Measurements from ENCODE around the gene SMIM14.
A peak's percentile ranks its signal among the peaks of the same experiment; 100 is the strongest.
"Not testable (repeated sequence)": the region's sequence is repeated elsewhere in the genome, so short reads cannot be mapped to it uniquely, and the experiment has no call there.

The SMIM14 gene

DNA sequence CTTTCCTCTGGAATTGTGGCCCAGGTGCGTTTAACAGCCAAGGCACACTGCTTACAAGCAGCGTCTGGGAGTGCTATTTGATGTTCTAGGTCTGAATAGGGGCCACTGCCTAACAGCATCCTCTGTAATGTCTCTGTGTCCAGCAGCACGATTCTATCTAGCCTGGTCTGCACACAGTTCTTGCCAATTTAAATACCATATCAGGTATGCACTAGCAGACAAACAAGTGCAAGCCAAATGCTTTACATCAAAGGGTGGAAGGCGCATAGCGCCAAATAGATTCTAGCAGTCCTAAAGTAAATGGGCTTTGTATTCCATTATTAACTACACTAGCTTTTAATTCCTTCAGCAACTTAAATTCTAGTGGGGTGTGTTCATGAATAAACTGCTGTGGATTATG is 95.6 kb downstream of the SMIM14 start:
- no peak for DNase-seq (ENCODE audit: low read depth, low spot score)
- H3K27ac ChIP-seq: no peak overlapping the region

DNA sequence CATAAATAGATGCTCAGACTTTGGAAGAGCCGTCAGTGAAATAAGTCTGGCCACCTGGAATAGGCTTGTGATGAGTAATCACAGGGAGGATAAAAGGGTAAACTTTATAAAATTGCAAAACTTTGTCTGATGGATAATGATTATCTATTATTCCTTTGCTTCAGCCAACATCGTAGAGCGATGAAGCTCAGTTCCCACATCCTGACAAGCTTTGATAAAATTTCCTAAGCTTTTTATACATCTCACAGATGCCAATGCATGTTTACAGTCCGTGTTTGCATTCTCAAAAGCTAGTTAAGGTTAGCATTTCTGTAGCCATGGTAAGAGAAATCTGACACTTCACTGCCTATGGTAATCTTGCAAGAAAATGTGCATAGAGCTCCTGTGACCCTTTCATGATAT is 96.1 kb downstream of the SMIM14 start:
- H3K27ac ChIP-seq: no peak overlapping the region
- DNase-seq (ENCODE audit: low read depth, low spot score): no peak

DNA sequence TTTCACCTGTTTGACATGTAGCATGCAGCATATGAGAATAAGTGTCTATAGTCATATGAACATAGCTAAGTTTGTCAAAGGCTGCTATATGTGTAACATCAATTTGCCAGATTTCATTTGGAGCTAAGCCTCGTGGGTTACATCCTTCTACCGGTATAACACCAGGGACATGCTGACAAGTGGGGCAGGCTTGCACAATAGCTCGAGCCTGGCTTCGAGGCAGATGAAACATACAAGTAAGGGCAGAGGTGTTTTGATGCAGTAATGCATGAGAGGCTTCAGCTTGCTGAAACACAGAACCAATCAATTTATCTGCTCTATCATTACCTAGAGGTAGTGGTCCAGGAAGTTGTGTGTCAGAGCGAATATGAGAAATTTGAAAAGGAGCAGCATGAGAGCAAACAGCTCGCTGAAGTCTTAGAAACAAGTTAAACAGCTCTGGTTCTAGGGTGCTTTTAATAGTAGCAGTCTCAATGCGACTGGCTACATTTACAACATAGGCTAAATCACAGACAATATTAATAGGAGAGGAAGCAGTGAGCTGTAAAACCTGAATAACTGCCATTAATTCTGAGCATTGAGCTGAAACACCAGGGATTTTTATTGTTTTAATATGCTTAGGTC is 96.6 kb downstream of the SMIM14 start:
- peak; percentile 34 for DNase-seq (ENCODE audit: low read depth, low spot score)
- H3K27ac ChIP-seq: no peak overlapping the region

DNA sequence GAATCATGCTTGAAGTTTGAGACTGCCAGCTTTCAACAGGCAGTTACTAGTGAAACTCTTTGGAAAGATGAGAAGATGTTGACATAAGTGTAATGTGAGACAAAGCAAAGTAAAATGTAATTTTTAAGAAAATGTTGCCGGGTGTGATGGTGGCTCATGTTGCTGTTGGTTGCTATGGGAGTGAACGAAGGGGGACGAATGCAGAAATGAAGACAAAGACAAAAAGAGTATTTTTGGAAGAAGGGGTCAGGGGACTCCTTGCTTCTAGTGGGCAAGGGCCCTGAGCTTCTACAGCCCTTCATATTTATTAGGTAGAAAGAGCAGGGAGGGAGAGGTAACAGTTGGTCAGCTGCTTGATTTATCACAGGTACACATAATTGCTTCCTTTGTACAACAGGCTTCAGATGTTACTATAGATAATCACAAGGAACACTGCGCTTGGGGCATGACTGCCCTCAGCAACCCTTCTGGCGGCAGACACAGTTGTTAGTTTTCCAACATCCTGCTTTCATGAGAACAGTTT is 99.5 kb downstream of the SMIM14 start:
- H3K27ac ChIP-seq: peak overlapping the region; percentile 42
- DNase-seq (ENCODE audit: low read depth, low spot score): peak; percentile 45

DNA sequence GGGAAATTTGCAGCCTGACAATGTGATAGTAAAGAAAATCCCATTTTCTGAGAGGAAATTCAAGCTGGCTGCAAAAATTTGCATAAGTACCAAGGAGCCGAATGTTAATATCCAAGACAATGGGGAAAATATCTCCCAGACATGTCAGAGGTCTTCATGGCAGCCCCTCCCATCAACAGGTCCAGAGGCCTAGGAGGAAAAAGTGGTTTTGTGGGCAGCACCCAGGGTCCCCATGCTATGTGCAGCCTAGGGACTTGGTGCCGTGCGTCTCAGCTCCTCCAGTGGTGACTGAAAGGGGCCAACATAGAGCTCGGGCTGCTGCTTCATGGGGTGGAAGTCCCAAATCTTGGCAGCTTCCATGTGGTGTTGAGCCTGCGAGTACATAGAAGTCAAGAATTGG is 105.1 kb downstream of the SMIM14 start:
- no peak overlapping the region for H3K27ac ChIP-seq
- DNase-seq (ENCODE audit: low read depth, low spot score): no peak

DNA sequence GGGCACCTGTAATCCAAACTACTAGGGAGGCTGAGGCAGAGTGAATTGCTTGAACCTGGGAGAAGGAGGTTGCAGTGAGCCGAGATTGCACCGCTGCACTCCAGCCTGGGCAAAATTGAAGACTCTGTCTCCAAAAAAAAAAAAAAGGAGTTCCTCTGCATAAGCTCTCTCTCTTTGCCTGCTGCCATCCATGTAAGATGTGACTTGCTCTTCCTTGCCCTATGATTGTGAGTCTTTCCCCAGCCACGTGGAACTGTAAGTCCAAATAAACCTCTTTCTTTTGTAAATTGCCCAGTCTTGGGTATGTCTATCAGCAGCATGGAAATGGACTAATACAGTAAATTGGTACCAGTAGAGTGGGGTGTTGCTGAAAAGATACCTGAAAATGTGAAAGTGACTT is 106.4 kb downstream of the SMIM14 start:
- DNase-seq (ENCODE audit: low read depth, low spot score); H3K27ac ChIP-seq: not testable (repeated sequence)

DNA sequence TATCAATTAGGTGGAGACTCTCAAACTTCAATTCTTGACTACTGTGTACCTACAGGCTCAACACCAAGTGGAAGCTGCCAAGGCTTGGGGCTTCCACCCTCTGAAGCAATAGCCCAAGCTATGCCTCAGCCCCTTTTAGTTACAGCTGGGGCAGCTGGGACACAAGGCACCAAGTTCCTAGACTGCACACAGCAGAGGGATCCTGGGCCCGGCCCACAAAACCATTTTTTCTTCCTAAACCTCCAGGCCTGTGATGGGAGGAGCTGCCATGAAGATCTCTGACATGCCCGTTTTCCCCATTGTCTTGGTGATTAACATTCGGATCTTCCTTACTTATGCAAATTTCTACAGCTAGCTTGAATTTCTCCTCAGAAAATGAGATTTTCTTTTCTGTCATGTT is 108.0 kb downstream of the SMIM14 start:
- no peak overlapping the region for H3K27ac ChIP-seq
- DNase-seq (ENCODE audit: low read depth, low spot score): no peak

DNA sequence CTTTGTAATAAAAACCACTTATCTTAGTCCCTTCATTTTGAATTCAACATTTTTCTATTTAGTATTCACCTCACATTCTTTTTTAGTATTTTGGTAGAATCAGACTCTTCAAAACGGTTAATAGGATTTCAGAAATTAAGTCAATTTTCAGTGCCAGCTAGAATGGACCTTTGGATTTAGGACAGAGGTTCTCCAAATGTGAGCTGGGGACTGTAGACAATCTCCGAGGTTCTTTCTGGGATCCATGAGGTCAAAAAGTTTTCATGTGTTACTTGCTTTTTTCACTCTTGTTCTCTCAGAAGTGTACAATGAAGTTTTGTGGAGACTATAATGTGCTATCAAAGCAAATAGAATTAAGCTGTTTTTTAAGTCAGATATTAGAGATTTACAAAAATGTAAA is 109.1 kb downstream of the SMIM14 start:
- H3K27ac ChIP-seq: no peak overlapping the region
- no peak for DNase-seq (ENCODE audit: low read depth, low spot score)

DNA sequence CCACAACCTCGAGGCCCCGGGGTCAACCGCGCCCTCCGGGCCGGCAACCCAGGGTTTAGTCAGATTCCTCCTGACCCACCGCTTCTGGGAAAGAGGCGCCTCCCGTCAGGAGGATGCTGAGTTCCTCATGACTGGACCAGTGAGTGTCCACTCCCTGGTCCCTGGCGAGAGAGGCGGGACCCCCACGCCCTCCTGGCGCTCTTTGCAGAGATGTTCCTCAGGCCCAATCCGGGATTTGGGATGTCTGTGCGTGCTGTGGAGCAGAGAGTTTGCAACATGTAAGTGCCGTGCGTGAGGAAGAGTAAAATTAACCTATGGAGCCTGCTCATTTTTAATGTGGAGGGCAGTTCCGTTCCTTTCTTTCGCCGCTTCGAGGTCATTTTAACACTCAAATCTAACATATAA is 110.6 kb downstream of the SMIM14 start:
- H3K27ac ChIP-seq: peak overlapping the region; percentile 87
- no peak for DNase-seq (ENCODE audit: low read depth, low spot score)

DNA sequence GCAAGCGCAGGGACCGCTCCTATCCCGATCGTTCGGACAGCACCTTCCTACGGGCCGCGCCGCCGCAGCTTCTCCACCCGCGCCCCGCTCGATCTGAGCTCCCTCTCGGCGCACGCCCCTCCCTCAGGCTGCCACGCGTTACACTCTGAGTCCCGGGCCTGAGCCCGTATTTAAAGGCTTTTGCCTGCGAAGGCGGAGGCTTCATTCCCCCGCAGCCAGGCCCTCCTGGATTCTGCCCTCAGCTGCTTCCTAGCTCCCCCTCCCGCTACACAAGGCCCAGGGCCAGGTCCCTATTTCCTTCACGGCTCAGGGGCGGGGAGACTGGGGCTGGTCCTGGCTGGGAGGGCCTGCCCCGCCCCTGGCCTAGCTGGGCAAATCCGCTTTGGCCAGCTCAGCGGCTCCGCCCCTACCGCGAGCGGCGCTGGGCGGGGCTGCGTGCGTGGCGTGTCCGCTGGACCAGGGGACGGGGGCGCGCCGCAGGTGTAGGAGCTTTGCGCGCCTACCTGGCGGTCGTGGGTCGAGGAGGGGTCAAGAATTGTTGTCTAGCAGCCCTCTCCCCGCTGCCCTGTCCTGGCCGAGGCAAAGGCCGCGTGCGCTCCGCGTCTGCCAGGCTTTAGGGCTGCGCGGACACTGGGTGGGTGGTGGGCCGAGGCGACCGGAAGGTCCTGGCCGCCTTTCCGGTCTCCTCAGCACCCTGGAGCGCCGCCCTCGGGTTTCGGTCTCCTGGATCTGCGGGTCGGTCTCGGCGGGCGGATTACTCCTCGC is 111.2 kb downstream of the SMIM14 start, which contains the start of gene UGDH:
UGDH (minus strand) TSS at position 144 of the 765 bp plus-strand sequence. CDS start 5,927 bp downstream, outside the sequence.
- peak within 1 kb of the TSS; percentile 87 for H3K27ac ChIP-seq
- peak; percentile 86 for DNase-seq (ENCODE audit: low read depth, low spot score)

DNA sequence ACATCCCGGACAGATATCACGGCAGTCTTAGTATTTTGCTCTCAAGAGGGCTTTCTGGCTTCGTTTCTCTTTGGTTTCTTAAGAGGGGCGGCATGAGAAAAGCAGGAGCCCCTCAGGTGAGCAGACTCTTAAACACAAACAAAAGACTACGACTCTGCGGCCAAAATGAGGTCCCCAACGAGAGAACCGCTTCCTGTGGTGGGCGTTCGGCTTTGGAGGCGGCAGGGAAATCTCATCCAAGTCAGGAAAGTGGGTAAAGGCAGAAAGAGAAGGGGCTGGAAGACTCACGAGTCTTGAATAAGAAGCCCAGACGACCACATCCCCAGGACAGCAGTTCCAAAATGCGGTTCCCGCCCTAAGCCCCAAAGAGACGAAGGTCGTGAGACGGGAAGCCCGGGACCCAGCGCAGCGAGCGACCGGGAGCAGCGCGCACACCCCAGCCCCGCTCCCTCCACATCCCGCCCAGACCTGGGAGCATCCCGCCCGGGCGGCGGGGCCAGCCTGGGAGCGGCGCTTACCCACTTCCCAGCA is 111.8 kb downstream of the SMIM14 start:
- H3K27ac ChIP-seq: peak overlapping the region; percentile 87
- no peak for DNase-seq (ENCODE audit: low read depth, low spot score)

DNA sequence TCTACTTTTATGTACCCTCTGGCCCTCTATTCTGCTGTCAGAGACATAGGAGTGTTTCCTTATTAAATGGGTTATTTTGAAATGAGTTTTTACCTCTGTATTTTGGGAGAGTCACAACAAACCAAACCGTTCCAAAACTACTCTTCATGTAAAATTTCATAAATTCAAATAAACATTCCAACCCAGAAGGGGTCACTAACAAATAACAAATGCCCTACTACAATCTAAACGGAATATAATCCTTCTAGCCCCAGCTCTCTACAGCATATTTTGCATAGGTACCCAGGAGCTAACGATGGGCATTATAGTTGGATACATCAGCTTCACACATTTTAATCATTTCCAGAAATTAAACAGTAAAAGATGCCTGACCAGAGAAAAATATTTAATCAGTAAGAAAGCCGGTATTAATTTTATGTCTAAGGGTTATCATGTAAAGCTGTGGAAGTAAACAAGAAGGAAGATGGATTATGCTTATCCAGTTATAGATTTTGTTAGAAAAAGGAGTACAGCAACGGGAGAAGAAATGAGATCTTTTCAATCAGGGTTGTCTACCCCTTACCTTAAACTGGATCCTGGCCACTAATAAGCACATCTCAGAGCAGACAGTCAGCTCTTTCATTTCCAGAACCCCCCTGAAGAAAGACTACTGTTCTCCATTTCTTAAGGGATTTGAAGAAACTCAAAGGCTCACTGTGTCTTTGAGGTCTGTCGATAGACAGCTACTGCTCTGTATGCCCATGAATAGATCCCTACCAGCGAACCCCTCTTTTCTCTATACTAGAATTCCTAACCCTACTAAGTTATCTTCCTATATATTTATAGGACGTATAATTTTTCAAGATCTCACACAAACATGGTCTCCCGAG is 112.6 kb downstream of the SMIM14 start:
- peak overlapping the region; percentile 87 for H3K27ac ChIP-seq
- no peak for DNase-seq (ENCODE audit: low read depth, low spot score)

DNA sequence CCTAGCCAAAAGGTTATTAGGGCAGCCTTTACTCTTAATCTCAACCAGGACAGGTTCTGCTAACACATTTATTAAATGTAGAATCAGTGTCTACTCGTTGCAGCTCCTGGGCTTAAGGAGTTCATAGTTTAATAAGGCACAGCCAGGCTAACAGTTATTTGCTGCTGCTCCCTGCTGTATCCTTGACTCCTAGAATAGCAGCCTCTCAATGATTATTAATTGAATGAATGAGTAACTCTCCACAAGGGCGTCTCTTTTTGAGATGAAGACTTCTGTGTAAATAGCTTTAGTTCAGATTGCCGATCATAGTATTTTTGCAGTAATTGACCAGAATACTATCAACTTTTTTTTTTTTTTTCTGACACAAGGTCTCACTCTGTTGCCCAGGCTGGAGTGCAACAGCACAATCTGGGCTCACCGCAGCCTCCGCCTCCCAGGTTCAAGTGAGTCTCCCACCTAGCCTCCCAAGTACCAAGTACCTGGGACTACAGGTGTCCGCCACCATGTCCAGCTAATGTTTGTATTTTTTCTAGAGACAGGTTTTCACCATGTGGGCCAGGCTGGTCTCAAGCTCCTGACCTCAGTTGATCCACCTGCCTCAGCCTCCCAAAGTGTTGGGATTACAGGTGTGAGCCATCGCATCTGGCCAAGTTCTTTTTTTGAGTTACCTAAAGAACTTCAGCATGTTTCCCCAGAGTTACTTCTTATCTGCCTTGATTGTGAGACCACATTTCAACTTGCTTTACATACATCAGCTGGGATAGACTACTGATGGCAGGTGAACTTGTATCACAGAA is 114.3 kb downstream of the SMIM14 start:
- no peak for DNase-seq (ENCODE audit: low read depth, low spot score)
- no peak overlapping the region for H3K27ac ChIP-seq

DNA sequence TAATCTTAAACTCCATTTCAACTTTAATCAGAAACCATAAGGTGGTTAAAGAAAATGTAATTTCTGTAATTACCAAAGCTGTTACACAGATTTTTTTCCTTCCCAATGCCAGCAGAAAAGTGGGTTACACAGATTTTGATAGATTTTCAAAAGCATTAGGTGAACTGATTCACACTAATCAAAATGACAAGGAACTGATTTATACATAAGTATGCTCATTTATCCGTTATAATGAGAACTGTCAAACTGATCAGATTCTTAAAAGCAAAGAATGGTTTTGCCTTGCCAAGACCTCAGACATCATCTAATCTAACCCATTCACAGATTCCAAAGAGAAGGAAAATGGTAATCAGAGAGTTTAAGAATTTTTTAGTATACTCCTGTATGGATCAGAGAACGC is 116.6 kb downstream of the SMIM14 start:
- no peak for DNase-seq (ENCODE audit: low read depth, low spot score)
- H3K27ac ChIP-seq: no peak overlapping the region

DNA sequence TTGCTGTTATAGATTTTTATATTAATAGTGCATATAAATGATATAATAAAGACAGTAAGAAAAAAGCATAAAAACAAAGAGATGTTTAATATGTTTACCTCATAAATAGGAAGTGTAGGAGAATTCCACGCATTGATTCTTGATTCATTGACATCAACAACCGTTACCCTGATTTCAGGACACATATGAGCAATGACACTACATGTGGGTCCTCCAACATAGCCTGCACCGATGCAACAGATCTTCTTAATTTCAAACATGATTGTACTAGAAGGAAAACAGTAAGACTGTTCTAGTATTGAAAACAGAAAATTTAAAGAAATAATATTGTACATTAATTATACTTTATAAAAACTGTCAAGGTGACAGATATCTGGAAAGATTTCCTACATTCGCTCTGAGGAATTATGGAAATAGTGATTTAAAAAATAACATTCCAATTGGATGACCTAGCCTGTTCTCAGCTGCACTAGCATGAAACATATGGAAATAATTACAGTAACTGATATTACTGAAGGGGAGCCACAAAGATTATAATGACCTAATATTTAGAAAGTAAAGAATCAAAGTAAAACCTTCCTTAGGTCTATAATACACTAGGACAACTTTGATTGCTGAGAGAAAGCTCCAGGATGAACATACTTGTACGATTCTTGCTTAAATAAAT is 117.3 kb downstream of the SMIM14 start:
- no peak overlapping the region for H3K27ac ChIP-seq
- DNase-seq (ENCODE audit: low read depth, low spot score): no peak

DNA sequence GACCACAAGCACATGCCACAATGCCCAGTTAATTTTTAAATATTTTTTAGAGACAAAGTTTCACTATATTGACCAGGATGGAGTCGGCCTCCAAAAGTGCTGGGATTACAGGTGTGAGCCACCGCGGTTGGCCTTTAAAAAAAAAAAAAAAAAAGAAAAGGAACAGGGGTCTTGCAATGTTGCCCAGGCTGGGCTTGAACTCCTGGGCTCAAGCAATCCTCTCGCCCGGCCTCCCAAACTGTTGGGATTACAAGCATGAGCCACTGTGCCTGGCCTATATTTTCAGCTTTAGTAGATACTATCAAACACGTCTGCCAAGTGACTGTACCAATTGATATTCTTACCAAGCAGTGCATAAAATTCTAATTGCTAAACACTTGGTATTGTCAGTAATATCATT is 120.2 kb downstream of the SMIM14 start:
- DNase-seq (ENCODE audit: low read depth, low spot score): no peak
- no peak overlapping the region for H3K27ac ChIP-seq

DNA sequence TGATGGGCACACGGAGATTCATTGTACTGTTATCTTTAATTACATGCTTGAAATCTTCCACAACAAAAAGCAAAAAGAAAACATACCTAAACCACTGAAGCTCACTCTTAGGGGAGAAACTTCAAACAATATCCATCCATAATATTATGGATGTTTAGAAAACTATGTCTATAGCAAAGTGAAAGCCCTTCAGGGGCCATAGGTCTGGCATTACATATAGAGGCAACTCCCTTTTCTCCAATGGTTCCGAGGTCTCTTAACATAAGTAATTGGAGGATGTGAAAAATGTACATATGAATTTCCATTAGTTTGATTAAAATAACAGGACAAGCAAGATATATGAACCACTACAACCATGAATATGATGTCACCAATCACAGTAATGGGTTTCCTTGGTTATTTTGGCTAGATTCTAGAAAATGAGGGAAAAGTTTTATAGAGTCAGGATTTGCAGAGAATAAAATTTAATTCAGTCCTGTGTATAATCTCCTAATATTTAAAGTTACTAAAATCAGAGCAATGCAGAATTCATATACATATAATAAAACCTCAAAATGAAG is 122.2 kb downstream of the SMIM14 start:
- no peak for DNase-seq (ENCODE audit: low read depth, low spot score)
- H3K27ac ChIP-seq: peak overlapping the region; percentile 62

DNA sequence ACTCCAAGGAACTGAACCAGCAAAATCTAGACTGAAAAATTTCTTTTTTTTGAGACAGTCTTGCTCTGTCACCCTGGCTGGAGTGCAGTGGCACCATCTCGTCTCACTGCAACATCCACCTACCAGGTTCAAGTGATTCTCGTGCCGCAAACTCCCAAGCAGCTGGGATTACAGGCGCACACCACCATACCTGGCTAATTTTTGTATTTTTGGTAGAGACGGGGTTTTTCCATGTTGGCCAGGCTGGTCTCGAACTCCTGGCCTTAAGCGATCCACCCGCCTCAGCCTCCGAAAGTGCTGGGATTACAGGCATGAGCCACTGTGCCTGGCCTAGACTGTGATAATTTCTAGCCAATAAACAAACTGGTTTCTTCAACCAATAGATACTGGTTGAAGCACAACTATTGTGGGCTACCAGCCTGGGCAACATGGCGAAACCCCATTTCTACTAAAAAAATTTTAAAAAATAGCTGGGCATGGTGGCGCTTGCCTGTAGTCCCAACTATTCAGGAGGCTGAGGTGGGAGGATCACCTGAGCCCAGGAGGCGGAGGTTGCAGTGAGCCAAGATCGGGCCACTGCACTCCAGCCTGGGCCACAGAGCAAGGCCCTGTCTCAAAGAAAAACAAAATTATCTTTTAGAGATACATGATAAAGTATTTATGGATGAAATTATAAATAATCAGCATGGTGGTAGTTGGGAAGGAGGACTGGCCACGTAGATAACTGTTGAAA is 122.8 kb downstream of the SMIM14 start:
- not testable (repeated sequence) for DNase-seq (ENCODE audit: low read depth, low spot score)
- H3K27ac ChIP-seq: peak overlapping the region; percentile 62

All from epithelial cell of prostate (primary cell).